ENCODE data around the gene OR2K2.
"Not testable (repeated sequence)": the region's sequence is repeated elsewhere in the genome, so short reads cannot be mapped to it uniquely, and the experiment has no call there.

OR2K2 gene

GRCh38 chr9:111330124-111330523 lies at the start of gene OR2K2:
TSS of gene OR2K2 (minus strand) at chr9:111330224. CDS start at chr9:111328433, 1,791 bp downstream.
- no peaks in the 10 kb centered on the region for H3K27me3 Mint-ChIP-seq
- no peaks in the 10 kb centered on the region for H3K36me3 Mint-ChIP-seq (ENCODE audit: low read depth)
- H3K27ac Mint-ChIP-seq: no peak within 1 kb of the TSS
- no peak within 1 kb of the TSS for H3K4me3 Mint-ChIP-seq
- no peaks in the 10 kb centered on the region for H3K9me3 Mint-ChIP-seq
- peaks cover 5% of the 10 kb centered on the region for H3K4me1 Mint-ChIP-seq (ENCODE audit: low read depth)

DNA sequence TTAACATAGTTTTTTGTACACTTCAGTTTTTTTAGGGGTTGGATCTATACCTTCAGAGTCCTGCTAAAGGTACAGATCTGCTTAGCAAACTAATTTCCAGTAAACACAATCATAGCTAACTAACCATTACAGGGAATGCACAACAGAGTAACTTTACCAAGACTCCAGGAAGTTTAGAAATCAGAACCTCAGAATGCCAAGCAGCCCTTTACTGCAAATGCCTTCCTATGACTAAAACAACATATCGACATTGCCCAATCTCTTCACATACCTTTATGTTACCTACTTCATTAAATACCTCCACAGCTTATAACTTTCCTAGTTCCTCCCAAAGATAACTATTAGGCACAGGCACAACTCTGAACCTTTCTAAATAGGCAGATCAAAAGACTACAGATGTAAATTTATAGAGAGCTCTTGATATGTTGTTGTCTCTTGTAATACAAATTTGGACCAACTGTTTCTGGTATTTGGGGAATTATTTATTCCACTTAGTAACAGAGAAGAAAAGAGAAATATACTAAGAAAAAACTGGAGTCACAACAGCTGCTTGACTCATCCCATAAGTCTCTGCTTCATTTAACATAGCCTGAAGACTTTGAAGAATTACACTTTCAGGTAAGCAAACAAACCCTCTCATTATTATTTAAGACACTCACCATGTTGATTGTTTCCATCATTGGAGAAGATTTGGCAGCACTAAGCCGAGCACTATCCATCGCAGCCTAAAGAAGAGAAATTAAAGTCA lies 46.0 kb upstream of the OR2K2 start:
- peaks cover 90% of the 10 kb centered on the region for H3K36me3 Mint-ChIP-seq (ENCODE audit: low read depth)
- H3K9me3 Mint-ChIP-seq: no peaks in the 10 kb centered on the region
- H3K27ac Mint-ChIP-seq: no peak overlapping the region
- H3K4me1 Mint-ChIP-seq (ENCODE audit: low read depth): no peaks in the 10 kb centered on the region
- no peak overlapping the region for H3K4me3 Mint-ChIP-seq
- H3K27me3 Mint-ChIP-seq: no peaks in the 10 kb centered on the region

DNA sequence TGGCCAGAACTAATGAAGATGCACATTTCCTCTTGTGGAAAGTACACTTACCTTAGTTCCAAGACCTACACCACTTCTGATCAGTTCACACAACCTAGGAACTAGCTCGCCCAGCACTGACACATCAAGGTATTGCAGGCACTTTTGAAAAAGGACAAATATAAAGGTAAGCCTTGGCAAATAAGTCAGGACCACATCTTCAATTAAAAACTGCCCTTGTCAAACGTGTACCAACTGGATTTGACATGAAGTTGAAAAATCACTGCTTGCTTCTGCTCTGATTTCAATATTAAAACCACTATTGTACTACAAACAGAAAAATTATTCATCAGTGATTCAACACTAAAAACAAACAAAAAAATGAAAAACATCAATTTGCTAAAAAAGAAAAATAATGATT lies 45.0 kb upstream of the OR2K2 start:
- H3K27me3 Mint-ChIP-seq: no peaks in the 10 kb centered on the region
- H3K9me3 Mint-ChIP-seq: no peaks in the 10 kb centered on the region
- H3K4me1 Mint-ChIP-seq (ENCODE audit: low read depth): no peaks in the 10 kb centered on the region
- no peak overlapping the region for H3K4me3 Mint-ChIP-seq
- H3K27ac Mint-ChIP-seq: no peak overlapping the region
- H3K36me3 Mint-ChIP-seq (ENCODE audit: low read depth): peaks cover 91% of the 10 kb centered on the region

- no peaks in the 10 kb centered on the region for H3K4me1 Mint-ChIP-seq (ENCODE audit: low read depth)
- no peaks in the 10 kb centered on the region for H3K27me3 Mint-ChIP-seq
- H3K4me3 Mint-ChIP-seq: no peak overlapping the region
- H3K9me3 Mint-ChIP-seq: no peaks in the 10 kb centered on the region
- peaks cover 94% of the 10 kb centered on the region for H3K36me3 Mint-ChIP-seq (ENCODE audit: low read depth)
- H3K27ac Mint-ChIP-seq: no peak overlapping the region
Measured at GRCh38 chr9:111372297-111372696, 42.3 kb upstream of the OR2K2 start.

GRCh38 chr9:111366978-111367377 lies 37.0 kb upstream of the OR2K2 start:
- Mint-ChIP-seq H3K27ac (no peak overlapping the region), H3K4me3 (no peak overlapping the region), H3K27me3 (no peaks in the 10 kb centered on the region), H3K9me3 (no peaks in the 10 kb centered on the region), H3K36me3 (ENCODE audit: low read depth) (peaks cover 92% of the 10 kb centered on the region), H3K4me1 (ENCODE audit: low read depth) (no peaks in the 10 kb centered on the region)

- H3K27ac Mint-ChIP-seq: no peak overlapping the region
- H3K36me3 Mint-ChIP-seq (ENCODE audit: low read depth): peaks cover 70% of the 10 kb centered on the region
- no peak overlapping the region for H3K4me3 Mint-ChIP-seq
- no peaks in the 10 kb centered on the region for H3K4me1 Mint-ChIP-seq (ENCODE audit: low read depth)
- H3K27me3 Mint-ChIP-seq: no peaks in the 10 kb centered on the region
- no peaks in the 10 kb centered on the region for H3K9me3 Mint-ChIP-seq
Measured at GRCh38 chr9:111362526-111362925, 32.5 kb upstream of the OR2K2 start.

DNA sequence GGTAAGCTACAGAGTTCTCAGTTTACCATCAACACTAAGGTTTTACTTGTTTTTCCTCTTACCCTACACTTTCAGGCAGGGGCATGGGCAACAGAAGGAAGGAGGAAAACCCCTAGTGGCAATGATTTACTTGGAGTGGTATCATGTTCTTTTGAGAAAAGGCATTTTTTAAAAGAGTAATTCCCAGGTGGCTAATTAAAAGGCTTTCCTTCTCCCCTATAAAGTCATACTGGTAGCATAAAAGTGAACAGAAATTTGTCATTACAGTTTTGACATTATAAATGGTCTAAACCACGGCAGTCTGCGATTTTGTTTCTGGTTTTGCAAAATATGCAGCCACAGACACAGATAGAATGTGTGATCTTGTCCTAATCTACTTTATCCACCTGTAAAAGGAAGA lies 30.9 kb upstream of the OR2K2 start:
- no peak overlapping the region for H3K27ac Mint-ChIP-seq
- peaks cover 12% of the 10 kb centered on the region for H3K4me1 Mint-ChIP-seq (ENCODE audit: low read depth)
- H3K4me3 Mint-ChIP-seq: no peak overlapping the region
- no peaks in the 10 kb centered on the region for H3K27me3 Mint-ChIP-seq
- no peaks in the 10 kb centered on the region for H3K9me3 Mint-ChIP-seq
- peaks cover 56% of the 10 kb centered on the region for H3K36me3 Mint-ChIP-seq (ENCODE audit: low read depth)

- H3K9me3 Mint-ChIP-seq: peaks cover 10% of the 10 kb centered on the region
- no peak overlapping the region for H3K27ac Mint-ChIP-seq
- H3K4me1 Mint-ChIP-seq (ENCODE audit: low read depth): peaks cover 12% of the 10 kb centered on the region
- H3K27me3 Mint-ChIP-seq: peaks cover 2% of the 10 kb centered on the region
- peaks cover 16% of the 10 kb centered on the region for H3K36me3 Mint-ChIP-seq (ENCODE audit: low read depth)
- no peak overlapping the region for H3K4me3 Mint-ChIP-seq
Measured at GRCh38 chr9:111356481-111357244, 26.6 kb upstream of the OR2K2 start.

DNA sequence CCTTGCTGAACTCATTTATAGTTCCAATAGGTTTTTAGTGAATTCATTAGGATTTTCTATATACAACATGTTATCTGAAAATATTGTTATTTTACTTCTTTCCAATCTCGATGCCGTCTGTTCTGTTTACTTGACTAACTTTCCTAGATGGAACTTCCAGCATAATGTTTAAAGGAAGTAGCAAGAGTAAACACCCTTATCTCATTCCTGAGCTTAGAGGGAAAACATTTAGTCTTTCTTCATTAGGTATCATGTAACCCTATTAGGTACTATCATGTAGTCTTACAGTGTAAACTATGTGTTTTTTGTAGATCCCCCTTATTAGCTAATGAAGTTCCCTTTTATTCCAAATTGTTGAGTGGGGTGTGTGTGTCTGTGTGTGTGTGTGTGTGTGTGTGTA lies 22.5 kb upstream of the OR2K2 start:
- Mint-ChIP-seq H3K36me3 (ENCODE audit: low read depth) (no peaks in the 10 kb centered on the region), H3K4me1 (ENCODE audit: low read depth) (peaks cover 12% of the 10 kb centered on the region), H3K4me3 (no peak overlapping the region), H3K27ac (no peak overlapping the region), H3K9me3 (peaks cover 17% of the 10 kb centered on the region), H3K27me3 (peaks cover 13% of the 10 kb centered on the region)

- no peak overlapping the region for H3K4me3 Mint-ChIP-seq
- H3K36me3 Mint-ChIP-seq (ENCODE audit: low read depth): no peaks in the 10 kb centered on the region
- peaks cover 17% of the 10 kb centered on the region for H3K27me3 Mint-ChIP-seq
- H3K9me3 Mint-ChIP-seq: peaks cover 17% of the 10 kb centered on the region
- H3K4me1 Mint-ChIP-seq (ENCODE audit: low read depth): no peaks in the 10 kb centered on the region
- no peak overlapping the region for H3K27ac Mint-ChIP-seq
Measured at GRCh38 chr9:111350556-111350955, 20.5 kb upstream of the OR2K2 start.

DNA sequence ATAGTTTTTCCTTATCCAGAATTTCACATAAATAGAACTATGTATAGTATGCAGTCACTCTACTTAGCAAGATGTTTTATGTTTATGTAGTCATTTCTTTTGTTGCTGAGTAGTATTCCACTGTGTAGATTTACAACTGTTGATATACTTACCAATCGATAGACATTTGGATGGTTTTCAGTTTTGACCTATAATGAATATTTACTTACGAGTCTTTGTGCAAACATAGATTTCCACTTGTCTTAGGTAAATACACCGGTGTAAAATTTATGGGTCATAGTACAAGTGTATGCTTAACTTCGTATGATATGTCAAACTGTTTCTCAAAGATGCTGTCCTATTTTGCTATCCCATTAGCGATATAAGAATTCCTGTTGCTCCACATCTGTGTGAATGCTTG lies 19.7 kb upstream of the OR2K2 start:
- Mint-ChIP-seq H3K36me3 (ENCODE audit: low read depth) (no peaks in the 10 kb centered on the region), H3K27me3 (peaks cover 17% of the 10 kb centered on the region), H3K4me3 (no peak overlapping the region), H3K9me3 (peaks cover 17% of the 10 kb centered on the region), H3K27ac (no peak overlapping the region), H3K4me1 (ENCODE audit: low read depth) (no peaks in the 10 kb centered on the region)

DNA sequence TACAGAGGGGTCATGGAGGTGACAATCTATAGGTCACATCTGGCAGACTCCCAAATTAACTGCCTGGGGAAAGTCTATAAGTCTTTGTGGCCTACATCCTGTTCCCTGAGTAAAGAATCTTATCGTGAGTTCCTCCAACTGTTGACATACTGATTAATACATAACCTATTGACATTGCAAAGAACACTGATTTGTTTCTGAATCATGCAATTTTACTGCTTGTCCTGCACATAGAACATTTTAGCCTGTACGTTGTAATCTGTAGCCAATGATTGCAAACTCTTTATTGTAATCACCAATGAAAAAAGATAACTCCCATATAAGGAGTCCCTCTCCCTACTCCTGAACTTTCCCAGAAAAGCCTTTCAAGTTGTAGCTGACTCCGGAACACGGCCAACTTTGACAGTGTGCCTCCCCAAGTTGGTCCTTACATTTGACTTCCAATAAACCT lies 18.8 kb upstream of the OR2K2 start:
- Mint-ChIP-seq H3K27me3 (peaks cover 21% of the 10 kb centered on the region), H3K4me1 (ENCODE audit: low read depth) (no peaks in the 10 kb centered on the region), H3K27ac (no peak overlapping the region), H3K4me3 (no peak overlapping the region), H3K9me3 (peaks cover 17% of the 10 kb centered on the region), H3K36me3 (ENCODE audit: low read depth) (no peaks in the 10 kb centered on the region)

- H3K4me1 Mint-ChIP-seq (ENCODE audit: low read depth); H3K27ac Mint-ChIP-seq: not testable (repeated sequence)
Measured at GRCh38 chr9:111334318-111334863, 4.4 kb upstream of the OR2K2 start.

GRCh38 chr9:111320631-111321030 lies 9.4 kb downstream of the OR2K2 start:
- H3K4me1 Mint-ChIP-seq (ENCODE audit: low read depth): no peaks in the 10 kb centered on the region
- no peak overlapping the region for H3K4me3 Mint-ChIP-seq
- H3K27ac Mint-ChIP-seq: no peak overlapping the region
- H3K9me3 Mint-ChIP-seq: no peaks in the 10 kb centered on the region
- H3K36me3 Mint-ChIP-seq (ENCODE audit: low read depth): no peaks in the 10 kb centered on the region
- peaks cover 9% of the 10 kb centered on the region for H3K27me3 Mint-ChIP-seq

More at GRCh38 chr9:111334318-111334863, 4.4 kb upstream of the OR2K2 start:
- H3K9me3 Mint-ChIP-seq; H3K27me3 Mint-ChIP-seq; H3K36me3 Mint-ChIP-seq (ENCODE audit: low read depth); H3K4me3 Mint-ChIP-seq: not testable (repeated sequence)

DNA sequence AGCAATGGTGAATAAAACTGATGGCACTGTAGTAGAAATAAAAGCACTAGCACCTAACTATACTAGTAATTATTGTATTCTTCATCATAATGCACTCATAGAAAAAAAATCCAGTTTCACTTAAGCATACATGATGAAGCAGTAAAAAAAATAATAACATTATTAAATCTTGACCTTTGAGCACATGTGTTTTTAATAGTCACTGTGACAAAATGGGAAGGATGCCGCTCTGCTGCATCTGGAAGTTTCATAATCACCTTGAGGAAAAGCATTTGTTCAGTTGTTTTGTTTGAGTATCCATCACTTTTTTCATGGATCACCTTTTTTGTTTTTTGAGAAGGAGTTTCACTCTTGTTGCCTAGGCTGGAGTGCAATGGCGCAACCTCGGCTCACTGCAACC lies 13.2 kb downstream of the OR2K2 start:
- Mint-ChIP-seq H3K4me1 (ENCODE audit: low read depth) (no peaks in the 10 kb centered on the region), H3K9me3 (no peaks in the 10 kb centered on the region), H3K27ac (no peak overlapping the region), H3K27me3 (peaks cover 6% of the 10 kb centered on the region), H3K4me3 (no peak overlapping the region), H3K36me3 (ENCODE audit: low read depth) (no peaks in the 10 kb centered on the region)
